Tongue (tissue), 3 donors: ENCODE measurements around the gene OTUB1. TPM values are rescaled to one million over a fixed set of nuclear protein-coding genes. Genes with fewer than 3 reads are reported as not detected.
A peak's percentile ranks its signal among the peaks of the same experiment; 100 is the strongest.
"Not testable (repeated sequence)": the region's sequence is repeated elsewhere in the genome, so short reads cannot be mapped to it uniquely, and the experiment has no call there.

Experiments
- DNase-seq: peaks from one replicate; pipeline ENCODE4 v3.0.0-alpha.2; 2015
- small RNA-seq: library from RNA; depleted of rRNA; stranded (forward); fragments of <200 nt; gene quantifications from one replicate; pipeline ENCODE3, GENCODE V24; 2014; ENCODE audit warnings: low replicate concordance
- total RNA-seq: library from RNA; depleted of rRNA; stranded (reverse); fragments of >200 nt; gene quantifications from one replicate; pipeline ENCODE4 v1.2.3, GENCODE V29; 2014

OTUB1 gene
- total RNA-seq, 1 donor from 2014 or later, result 44.0 TPM

DNA sequence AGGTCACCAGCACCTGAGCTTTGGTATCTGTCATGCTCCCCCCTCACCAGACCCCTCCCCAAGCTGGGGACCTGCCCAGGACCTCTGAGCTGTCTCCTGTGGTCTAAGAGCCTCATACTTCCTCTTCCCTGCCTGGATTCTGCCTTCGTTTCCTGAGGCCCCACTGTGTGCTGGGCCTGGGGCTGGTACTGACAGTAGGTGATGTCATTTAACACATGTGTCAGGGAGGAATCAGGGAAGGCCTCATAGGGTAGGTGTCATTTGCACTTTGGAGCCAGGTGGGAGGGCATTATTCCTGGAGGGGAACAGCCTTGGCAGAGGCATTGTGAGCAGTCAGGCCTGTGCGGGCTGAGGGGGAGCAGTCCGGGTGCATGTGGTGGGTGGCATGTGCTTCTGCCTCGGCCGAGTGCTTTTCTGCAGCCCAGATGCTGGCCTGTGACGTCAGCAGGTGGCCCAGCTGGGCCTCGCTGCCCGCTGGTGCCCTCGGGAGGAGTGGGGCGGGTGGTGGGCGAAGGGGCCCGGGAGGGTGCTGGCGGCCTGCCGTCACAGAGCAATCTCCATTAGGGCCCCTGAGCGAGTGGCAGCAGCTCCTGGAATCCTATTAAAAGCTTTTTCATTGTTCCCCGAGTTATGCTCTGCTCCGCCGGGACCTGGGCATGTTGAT is 58.6 kb downstream of the OTUB1 start:
- peak; percentile 44 for DNase-seq

DNA sequence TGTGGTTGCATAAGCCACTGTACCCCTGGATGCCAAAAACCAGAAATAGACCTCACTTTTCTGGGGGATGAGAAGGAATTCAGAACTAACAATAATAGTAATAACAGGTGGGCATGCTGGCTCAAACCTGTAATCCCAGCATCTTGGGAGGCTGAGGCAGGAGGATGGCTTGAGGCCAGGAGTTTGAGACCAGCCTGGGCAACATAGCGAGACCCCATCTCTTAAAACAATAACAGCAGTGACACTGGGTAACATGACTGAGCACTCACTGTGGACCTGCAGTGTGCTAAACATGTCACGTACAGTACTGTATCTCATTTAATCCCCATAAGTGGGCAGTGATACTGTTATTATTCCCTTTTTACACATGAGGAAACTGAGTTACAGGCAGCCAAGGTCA is 59.5 kb downstream of the OTUB1 start:
- DNase-seq, result no peak

DNA sequence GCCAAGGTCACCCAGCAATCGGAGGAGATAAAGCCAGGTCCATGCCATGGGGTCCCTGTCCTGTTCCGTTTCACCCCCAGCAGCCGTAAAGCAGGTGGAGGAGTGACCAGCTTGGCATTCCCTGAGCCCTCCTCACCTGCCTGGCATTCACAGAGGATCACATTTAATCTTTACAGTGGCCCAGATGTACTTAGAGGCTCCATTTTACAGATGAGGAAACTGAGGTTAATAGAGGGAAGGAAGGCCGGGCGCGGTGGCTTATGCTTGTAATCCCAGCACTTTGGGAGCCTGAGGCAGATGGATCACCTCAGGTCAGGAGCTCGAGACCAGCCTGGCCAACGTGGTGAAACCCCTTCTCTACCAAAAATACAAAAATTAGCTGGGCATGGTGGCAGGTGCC is 61.1 kb downstream of the OTUB1 start:
- DNase-seq, result not testable (repeated sequence)

Small RNA genes within 50 kb of the gene (small RNA-seq; reads per million reads assigned to genes)
- not detected for gene RNU6-45P

Other genes with a start within 250 kb of the OTUB1 start
- gene ZFTA, start 217.7 kb upstream of the OTUB1 start, total RNA-seq, result 33.7 TPM
- gene SPINDOC, start 173.0 kb upstream of the OTUB1 start, total RNA-seq, result 11.9 TPM
- gene MARK2, start 147.3 kb upstream of the OTUB1 start, total RNA-seq, result 18.2 TPM
- gene RCOR2, start 69.3 kb upstream of the OTUB1 start, total RNA-seq, result 3.0 TPM
- gene NAA40, start 47.4 kb upstream of the OTUB1 start, total RNA-seq, result 12.1 TPM
- 544 TPM for gene COX8A, start 11.8 kb upstream of the OTUB1 start, total RNA-seq
- gene FLRT1, start 49.5 kb downstream of the OTUB1 start, total RNA-seq, result 3.7 TPM
- 58.8 TPM for gene MACROD1, start 179.7 kb downstream of the OTUB1 start, total RNA-seq
- gene STIP1, start 199.7 kb downstream of the OTUB1 start, total RNA-seq, result 94.2 TPM
- gene FERMT3, start 220.3 kb downstream of the OTUB1 start, total RNA-seq, result 5.7 TPM
- gene TRPT1, start 239.7 kb downstream of the OTUB1 start, total RNA-seq, result 53.3 TPM
- 35.1 TPM for gene NUDT22, start 239.8 kb downstream of the OTUB1 start, total RNA-seq
- gene DNAJC4, start 244.1 kb downstream of the OTUB1 start, total RNA-seq, result 16.7 TPM
- gene VEGFB, start 248.1 kb downstream of the OTUB1 start, total RNA-seq, result 46.5 TPM